Right atrium auricular region (tissue), 2 donors: ENCODE results near the gene CYP11A1. TPM values are rescaled to one million over a fixed set of nuclear protein-coding genes. Genes with fewer than 3 reads are reported as not detected.

Source experiments
- DNase-seq: peaks from one replicate; pipeline ENCODE4 v3.0.0-alpha.2; 2019; ENCODE audit warnings: low spot score
- H3K27ac ChIP-seq, 2 donors: fragments of 200-600 bp; sonication (generic); 1 replicate in 1 of 2; 2 replicates in 1 of 2; pipeline ENCODE4 v1.5.1; 2016 to 2019
- H3K27me3 ChIP-seq, 2 donors: fragments of 200-600 bp; sonication (generic); one replicate each; pipeline versions ENCODE4 v1.5.1 to v1.6.0; 2017 to 2019
- H3K36me3 ChIP-seq: fragments of 200-600 bp; sonication (generic); one replicate; pipeline ENCODE4 v1.5.1; 2016
- H3K4me1 ChIP-seq, 2 donors: fragments of 200-600 bp; sonication (generic); one replicate each; pipeline versions ENCODE4 v1.5.1 to v1.6.0; 2017 to 2019
- H3K4me3 ChIP-seq, 2 donors: fragments of 200-600 bp; sonication (generic); 1 replicate in 1 of 2; 2 replicates in 1 of 2; pipeline ENCODE4 v1.5.1; 2017 to 2019; ENCODE audit warnings: mild to moderate bottlenecking in 1 of 2, moderate library complexity in 1 of 2
- H3K9me3 ChIP-seq, 2 donors: fragments of 200-600 bp; sonication (generic); one replicate each; pipeline ENCODE4 v1.5.1; 2019
- CTCF ChIP-seq, 2 donors: fragments of 200-600 bp; sonication (generic); IDR thresholded peaks; one replicate each; pipeline ENCODE4 v1.5.1; 2019; ENCODE audit warnings: antibody characterized with exemption in 2 of 2
- total RNA-seq, 2 donors: library from RNA; depleted of rRNA; stranded (reverse); fragments of >200 nt; gene quantifications; one replicate each; pipeline ENCODE4 v1.1.0, GENCODE V29; 2016

CYP11A1 gene
- total RNA-seq, 2 donors from 2014 or later = 0.71 to 1.0 TPM

GRCh38 chr15:74384881-74385643, 17.6 kb upstream of the CYP11A1 start:
- no peaks in the 10 kb centered on the region for H3K36me3 ChIP-seq
- no peak overlapping the region for H3K4me3 ChIP-seq
- no peaks in the 10 kb centered on the region for H3K9me3 ChIP-seq
- DNase-seq = no peak
- no peak for TF ChIP-seq CTCF (IDR thresholded peaks at IDR 0.05)
- peak overlapping the region in 1 of 2 donors; percentile 48 for H3K27ac ChIP-seq
- H3K27me3 ChIP-seq = no peaks in the 10 kb centered on the region
- H3K4me1 ChIP-seq = peaks cover 0 to 19% of the 10 kb centered on the region in 2 donors

DNA sequence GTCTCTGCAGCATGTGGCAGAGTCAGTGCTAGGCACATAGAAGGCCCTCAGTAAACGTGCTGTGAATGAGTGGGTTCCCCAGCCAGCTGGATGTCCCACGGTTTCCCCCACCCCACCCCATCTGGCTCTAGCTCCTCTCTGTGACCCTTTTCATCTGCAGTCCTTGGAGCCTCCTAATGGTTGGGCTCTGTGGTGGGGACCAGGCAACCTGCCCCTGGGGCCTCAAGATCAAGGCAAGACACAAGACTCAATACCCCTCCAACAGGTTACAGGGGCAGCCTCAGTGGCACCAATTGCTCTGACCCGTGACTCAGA, 17.1 kb upstream of the CYP11A1 start:
- H3K27ac ChIP-seq = no peak overlapping the region
- no peak for TF ChIP-seq CTCF (IDR thresholded peaks at IDR 0.05)
- no peak for DNase-seq
- H3K36me3 ChIP-seq = no peaks in the 10 kb centered on the region
- H3K4me1 ChIP-seq = peaks cover 0 to 19% of the 10 kb centered on the region in 2 donors
- no peaks in the 10 kb centered on the region for H3K27me3 ChIP-seq
- H3K9me3 ChIP-seq = no peaks in the 10 kb centered on the region
- H3K4me3 ChIP-seq = no peak overlapping the region

DNA sequence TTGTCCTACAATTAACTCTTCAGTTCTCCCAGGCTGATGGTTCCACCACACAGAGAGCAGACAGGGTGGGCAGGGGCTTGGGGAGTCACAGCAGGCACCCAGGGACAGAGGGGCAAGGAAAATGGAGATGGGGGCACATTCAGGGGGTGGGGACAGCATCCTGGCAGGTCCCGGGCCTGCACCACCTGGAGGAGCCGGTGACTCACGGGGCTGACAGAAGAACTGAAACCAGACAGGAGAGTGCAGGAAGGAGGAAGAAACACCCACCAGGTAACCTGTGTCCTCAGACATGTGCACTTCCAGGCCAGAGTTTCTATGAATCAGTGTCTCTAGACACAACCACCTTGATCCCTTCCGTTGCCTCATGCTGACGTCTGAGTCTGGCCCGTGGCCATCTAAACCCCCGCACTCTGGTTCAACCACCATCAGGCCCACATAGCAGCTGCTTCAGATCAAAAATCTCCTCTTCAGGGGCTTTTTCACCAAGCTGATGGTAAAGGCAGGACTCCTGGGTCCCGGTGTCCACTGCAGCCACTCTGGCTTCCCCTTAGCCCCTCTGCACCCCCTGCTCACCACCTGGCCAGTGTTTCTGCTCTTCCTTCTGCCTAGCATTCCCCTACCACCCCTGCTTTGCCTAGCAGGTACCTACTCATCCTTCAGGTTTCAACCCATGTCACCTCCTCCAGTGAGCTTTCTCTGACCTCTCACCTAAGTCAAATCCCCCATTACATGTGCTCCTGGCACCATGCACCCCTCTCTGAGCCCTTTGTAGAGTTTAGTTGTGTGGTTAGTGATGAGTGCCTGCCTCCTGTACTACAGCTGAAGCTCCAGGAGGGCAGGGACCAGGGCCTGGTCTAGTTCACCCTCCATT, 16.5 kb upstream of the CYP11A1 start:
- H3K9me3 ChIP-seq = no peaks in the 10 kb centered on the region
- no peak overlapping the region for H3K4me3 ChIP-seq
- H3K4me1 ChIP-seq = peaks cover 0 to 19% of the 10 kb centered on the region in 2 donors
- no peak for DNase-seq
- H3K27ac ChIP-seq = no peak overlapping the region
- H3K27me3 ChIP-seq = no peaks in the 10 kb centered on the region
- TF ChIP-seq CTCF (IDR thresholded peaks at IDR 0.05) = no peak
- no peaks in the 10 kb centered on the region for H3K36me3 ChIP-seq

DNA sequence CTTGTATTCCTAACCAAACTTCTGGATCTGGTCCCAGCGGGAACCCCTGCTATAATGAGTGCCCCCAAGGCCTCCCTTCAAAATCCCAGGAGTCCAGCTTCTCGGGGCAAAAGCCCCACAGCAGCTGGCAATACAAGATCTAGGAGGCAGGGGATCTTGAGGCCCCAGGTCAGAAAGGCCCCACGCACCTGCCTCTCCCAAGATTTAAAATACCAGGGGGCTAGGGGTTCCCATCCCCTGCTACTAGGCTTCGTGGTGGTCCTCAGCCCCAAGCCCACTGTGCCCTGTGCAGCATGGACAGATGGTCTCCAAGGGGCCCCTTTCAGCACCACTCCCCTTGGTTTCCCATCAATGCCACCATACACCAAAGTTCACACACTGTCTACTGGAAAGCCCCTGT, 15.8 kb upstream of the CYP11A1 start:
- H3K27ac ChIP-seq = no peak overlapping the region
- H3K36me3 ChIP-seq = no peaks in the 10 kb centered on the region

More for the DNA sequence above, 15.8 kb upstream of the CYP11A1 start:
- Histone ChIP-seq H3K9me3 (no peaks in the 10 kb centered on the region), H3K27me3 (no peaks in the 10 kb centered on the region), H3K4me3 (no peak overlapping the region), H3K4me1 (peaks cover 0 to 19% of the 10 kb centered on the region in 2 donors)
- no peak for TF ChIP-seq CTCF (IDR thresholded peaks at IDR 0.05)
- no peak for DNase-seq
